Measurements from ENCODE around the gene MAPK8.

The MAPK8 gene

DNA sequence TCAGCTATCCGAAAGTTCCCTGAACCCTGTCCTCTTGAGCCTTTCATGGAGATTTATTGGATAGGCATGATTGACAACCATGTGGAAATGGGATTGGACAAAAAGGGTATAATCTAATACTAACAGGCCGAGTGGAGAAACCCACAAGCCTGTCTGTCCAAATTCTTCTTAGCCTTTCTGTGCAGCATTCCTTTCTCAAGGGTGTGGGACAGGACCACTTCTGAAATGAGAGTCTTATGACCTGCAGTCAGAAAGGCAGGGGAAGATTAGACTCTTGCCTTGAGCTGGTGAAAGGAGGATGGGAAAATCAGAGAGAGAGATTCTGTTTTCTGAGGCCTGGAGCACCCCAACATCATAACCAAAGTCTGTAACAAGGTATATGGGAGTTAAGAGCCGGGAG, 85.5 kb downstream of the MAPK8 start:
- TF ChIP-seq NFIC (IDR thresholded peaks at IDR 0.05) = no peak
- TF ChIP-seq EP300 (IDR thresholded peaks at IDR 0.05; ENCODE audit: borderline replicate concordance) = no peak
- TF ChIP-seq, protein P1, sequence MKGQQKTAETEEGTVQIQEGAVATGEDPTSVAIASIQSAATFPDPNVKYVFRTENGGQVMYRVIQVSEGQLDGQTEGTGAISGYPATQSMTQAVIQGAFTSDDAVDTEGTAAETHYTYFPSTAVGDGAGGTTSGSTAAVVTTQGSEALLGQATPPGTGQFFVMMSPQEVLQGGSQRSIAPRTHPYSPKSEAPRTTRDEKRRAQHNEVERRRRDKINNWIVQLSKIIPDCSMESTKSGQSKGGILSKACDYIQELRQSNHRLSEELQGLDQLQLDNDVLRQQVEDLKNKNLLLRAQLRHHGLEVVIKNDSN (IDR thresholded peaks at IDR 0.05) = no peak
- TF ChIP-seq FOXM1 (IDR thresholded peaks at IDR 0.05; ENCODE audit: borderline replicate concordance, low read depth) = no peak
- TF ChIP-seq, protein P2, sequence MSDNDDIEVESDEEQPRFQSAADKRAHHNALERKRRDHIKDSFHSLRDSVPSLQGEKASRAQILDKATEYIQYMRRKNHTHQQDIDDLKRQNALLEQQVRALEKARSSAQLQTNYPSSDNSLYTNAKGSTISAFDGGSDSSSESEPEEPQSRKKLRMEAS (IDR thresholded peaks at IDR 0.05) = no peak
- TF ChIP-seq RAD21 (IDR thresholded peaks at IDR 0.05; ENCODE audit: low read depth) = no peak
- no peak for TF ChIP-seq TCF12 (IDR thresholded peaks at IDR 0.05; ENCODE audit: low read depth)
- TF ChIP-seq CREB1 (IDR thresholded peaks at IDR 0.05; ENCODE audit: low read depth) = no peak
- no peak for TF ChIP-seq YY1 (IDR thresholded peaks at IDR 0.05; ENCODE audit: low read depth)
- TF ChIP-seq ZBTB7A (IDR thresholded peaks at IDR 0.05; ENCODE audit: low read depth) = no peak
- no peak for TF ChIP-seq EGR1 (IDR thresholded peaks at IDR 0.05)
- TF ChIP-seq, protein P3, sequence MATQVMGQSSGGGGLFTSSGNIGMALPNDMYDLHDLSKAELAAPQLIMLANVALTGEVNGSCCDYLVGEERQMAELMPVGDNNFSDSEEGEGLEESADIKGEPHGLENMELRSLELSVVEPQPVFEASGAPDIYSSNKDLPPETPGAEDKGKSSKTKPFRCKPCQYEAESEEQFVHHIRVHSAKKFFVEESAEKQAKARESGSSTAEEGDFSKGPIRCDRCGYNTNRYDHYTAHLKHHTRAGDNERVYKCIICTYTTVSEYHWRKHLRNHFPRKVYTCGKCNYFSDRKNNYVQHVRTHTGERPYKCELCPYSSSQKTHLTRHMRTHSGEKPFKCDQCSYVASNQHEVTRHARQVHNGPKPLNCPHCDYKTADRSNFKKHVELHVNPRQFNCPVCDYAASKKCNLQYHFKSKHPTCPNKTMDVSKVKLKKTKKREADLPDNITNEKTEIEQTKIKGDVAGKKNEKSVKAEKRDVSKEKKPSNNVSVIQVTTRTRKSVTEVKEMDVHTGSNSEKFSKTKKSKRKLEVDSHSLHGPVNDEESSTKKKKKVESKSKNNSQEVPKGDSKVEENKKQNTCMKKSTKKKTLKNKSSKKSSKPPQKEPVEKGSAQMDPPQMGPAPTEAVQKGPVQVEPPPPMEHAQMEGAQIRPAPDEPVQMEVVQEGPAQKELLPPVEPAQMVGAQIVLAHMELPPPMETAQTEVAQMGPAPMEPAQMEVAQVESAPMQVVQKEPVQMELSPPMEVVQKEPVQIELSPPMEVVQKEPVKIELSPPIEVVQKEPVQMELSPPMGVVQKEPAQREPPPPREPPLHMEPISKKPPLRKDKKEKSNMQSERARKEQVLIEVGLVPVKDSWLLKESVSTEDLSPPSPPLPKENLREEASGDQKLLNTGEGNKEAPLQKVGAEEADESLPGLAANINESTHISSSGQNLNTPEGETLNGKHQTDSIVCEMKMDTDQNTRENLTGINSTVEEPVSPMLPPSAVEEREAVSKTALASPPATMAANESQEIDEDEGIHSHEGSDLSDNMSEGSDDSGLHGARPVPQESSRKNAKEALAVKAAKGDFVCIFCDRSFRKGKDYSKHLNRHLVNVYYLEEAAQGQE (IDR thresholded peaks at IDR 0.05; ENCODE audit: low read depth) = no peak
- TF ChIP-seq TEAD4 (IDR thresholded peaks at IDR 0.05) = no peak
- TF ChIP-seq TAF1 (IDR thresholded peaks at IDR 0.05; ENCODE audit: low read depth) = no peak

DNA sequence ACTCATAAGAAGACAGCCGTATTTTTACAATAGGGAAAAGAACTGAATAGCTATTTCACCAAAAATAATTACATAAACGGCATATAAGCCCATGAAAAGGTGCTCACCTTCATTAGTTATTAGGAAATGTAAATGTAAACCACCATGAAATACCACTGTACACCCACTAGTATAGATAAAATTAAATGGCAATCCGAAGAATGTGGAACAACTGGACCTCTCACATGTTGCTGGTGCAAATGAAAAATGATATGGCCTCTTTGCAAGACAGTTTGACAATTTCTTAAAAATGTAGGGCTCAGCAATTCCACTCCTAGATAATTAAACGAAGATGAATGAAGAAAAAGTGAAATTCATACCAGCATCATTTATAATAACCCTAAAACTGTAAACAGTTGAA, 91.8 kb downstream of the MAPK8 start:
- TF ChIP-seq TEAD4 (IDR thresholded peaks at IDR 0.05) (0 out of 2 replicates have a peak, but pooled peaks have one; percentile 23), EGR1 (IDR thresholded peaks at IDR 0.05) (no peak)

DNA sequence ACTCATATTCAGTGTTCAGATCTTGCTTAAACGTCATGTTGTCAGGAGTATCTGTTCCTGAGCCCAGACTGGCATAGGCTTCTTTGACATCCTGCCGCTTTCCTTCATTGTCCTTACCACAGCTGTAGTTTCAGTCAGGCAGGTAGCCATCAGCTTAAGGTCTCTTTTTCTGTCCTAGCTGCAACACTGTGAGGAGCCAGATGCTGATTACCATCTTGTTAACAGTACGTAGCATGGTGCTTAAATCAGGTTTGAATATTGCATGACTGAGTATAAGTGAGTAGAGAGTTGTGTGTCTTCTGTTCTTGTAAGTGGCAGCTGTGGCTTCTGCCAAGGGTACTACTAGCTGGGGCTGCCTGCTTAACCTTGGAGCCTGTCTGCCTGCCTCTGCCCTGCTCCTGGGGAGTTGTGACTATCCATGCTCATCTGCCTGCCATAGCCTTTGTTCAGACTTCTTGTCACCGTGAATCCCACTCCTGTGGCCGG, 92.6 kb downstream of the MAPK8 start:
- no peak for TF ChIP-seq CREB1 (IDR thresholded peaks at IDR 0.05; ENCODE audit: low read depth)
- no peak for TF ChIP-seq ZBTB7A (IDR thresholded peaks at IDR 0.05; ENCODE audit: low read depth)
- TF ChIP-seq NFIC (IDR thresholded peaks at IDR 0.05) = no peak

DNA sequence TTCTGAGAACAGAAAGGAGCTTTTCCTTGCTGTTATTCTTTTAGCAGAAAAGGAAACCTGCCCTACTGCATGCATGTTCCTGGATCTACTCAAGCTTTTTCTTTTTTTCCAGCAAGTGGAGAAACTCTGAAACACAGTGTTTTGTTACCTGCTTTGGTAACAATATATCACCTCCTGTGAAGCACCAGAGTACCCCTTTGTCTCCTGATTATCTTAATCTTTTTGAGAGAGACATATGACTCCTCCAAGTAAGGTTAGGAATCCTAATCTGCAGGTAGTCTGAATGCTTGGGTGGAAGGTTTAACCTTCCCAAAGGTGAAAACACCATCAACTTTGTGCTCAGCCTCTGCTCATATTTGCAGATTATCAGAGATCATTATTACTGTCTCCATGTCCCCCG, 93.1 kb downstream of the MAPK8 start:
- TF ChIP-seq, protein P2 (IDR thresholded peaks at IDR 0.05) = no peak
- TF ChIP-seq TAF1 (IDR thresholded peaks at IDR 0.05; ENCODE audit: low read depth) = no peak
- no peak for TF ChIP-seq CREB1 (IDR thresholded peaks at IDR 0.05; ENCODE audit: low read depth)
- no peak for TF ChIP-seq ZBTB7A (IDR thresholded peaks at IDR 0.05; ENCODE audit: low read depth)
- no peak for TF ChIP-seq TEAD4 (IDR thresholded peaks at IDR 0.05)
- no peak for TF ChIP-seq EGR1 (IDR thresholded peaks at IDR 0.05)
- TF ChIP-seq, protein P3 (IDR thresholded peaks at IDR 0.05; ENCODE audit: low read depth) = no peak
- TF ChIP-seq, protein P1 (IDR thresholded peaks at IDR 0.05) = no peak
- TF ChIP-seq TCF12 (IDR thresholded peaks at IDR 0.05; ENCODE audit: low read depth) = no peak
- no peak for TF ChIP-seq YY1 (IDR thresholded peaks at IDR 0.05; ENCODE audit: low read depth)
- TF ChIP-seq RAD21 (IDR thresholded peaks at IDR 0.05; ENCODE audit: low read depth) = no peak
- TF ChIP-seq CEBPB (IDR thresholded peaks at IDR 0.05) = no peak
- TF ChIP-seq FOXM1 (IDR thresholded peaks at IDR 0.05; ENCODE audit: borderline replicate concordance, low read depth) = no peak
- TF ChIP-seq EP300 (IDR thresholded peaks at IDR 0.05; ENCODE audit: borderline replicate concordance) = no peak
- no peak for TF ChIP-seq NFIC (IDR thresholded peaks at IDR 0.05)

DNA sequence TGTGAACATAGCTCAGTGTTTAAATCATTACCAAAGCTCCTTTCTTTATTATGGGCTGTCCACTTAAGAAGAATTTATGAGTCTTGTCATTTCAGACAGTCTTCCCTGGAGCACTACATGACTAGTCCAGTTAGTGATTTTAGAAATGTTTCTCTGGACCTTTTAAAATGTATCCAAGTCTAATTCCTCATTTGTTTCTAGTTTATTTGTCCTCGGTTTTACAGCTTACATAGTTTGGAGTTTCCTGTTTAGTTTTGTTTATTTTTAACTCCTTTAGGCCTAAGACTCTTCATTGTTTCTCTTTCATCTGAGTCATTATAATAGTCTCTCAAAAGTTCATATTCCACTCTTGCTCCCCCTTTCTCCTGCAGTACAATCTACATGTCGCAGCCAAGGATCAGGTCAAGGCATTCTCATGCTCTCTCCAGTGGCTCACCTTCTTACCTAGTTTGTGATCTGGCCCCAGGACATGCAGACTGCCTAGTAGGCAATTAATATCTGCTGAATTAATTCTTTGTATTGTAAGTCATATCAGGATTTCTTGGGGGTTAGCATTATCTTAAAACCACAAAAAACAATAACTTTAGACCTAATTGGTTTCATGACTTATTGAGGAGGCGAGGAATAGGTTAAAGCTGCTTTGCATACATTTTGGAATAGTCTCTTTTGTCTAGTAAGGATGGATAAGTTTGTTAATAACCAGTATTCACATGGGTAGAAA, 93.8 kb downstream of the MAPK8 start:
- no peak for TF ChIP-seq YY1 (IDR thresholded peaks at IDR 0.05; ENCODE audit: low read depth)
- TF ChIP-seq, protein P1 (IDR thresholded peaks at IDR 0.05) = no peak
- TF ChIP-seq TAF1 (IDR thresholded peaks at IDR 0.05; ENCODE audit: low read depth) = no peak
- no peak for TF ChIP-seq EGR1 (IDR thresholded peaks at IDR 0.05)
- TF ChIP-seq, protein P2 (IDR thresholded peaks at IDR 0.05) = no peak
- no peak for TF ChIP-seq CREB1 (IDR thresholded peaks at IDR 0.05; ENCODE audit: low read depth)
- no peak for TF ChIP-seq NFIC (IDR thresholded peaks at IDR 0.05)
- no peak for TF ChIP-seq CEBPB (IDR thresholded peaks at IDR 0.05)
- no peak for TF ChIP-seq ZBTB7A (IDR thresholded peaks at IDR 0.05; ENCODE audit: low read depth)
- no peak for TF ChIP-seq TCF12 (IDR thresholded peaks at IDR 0.05; ENCODE audit: low read depth)
- TF ChIP-seq FOXM1 (IDR thresholded peaks at IDR 0.05; ENCODE audit: borderline replicate concordance, low read depth) = no peak

Data from Ishikawa (cell line).